DOHH2 (cell line): ENCODE data around the gene NCKAP1.

Experiments used
- EZH2phosphoT487 ChIP-seq: fragments of 200-600 bp; sonication (generic); IDR thresholded peaks from 2 replicates; pipeline ENCODE4 v1.6.1; 2017; ENCODE audit warnings: borderline replicate concordance, mild to moderate bottlenecking, antibody characterized with exemption, low read length, moderate library complexity, mixed read lengths
- TF ChIP-seq, protein P1 (sequence below): fragments of 200-600 bp; sonication (generic); IDR thresholded peaks from one replicate; pipeline ENCODE4 v1.5.1; 2014; ENCODE audit warnings: antibody characterized with exemption, mild to moderate bottlenecking, low read depth, low read length; ENCODE audit not compliant: poor library complexity, severe bottlenecking

DNA sequence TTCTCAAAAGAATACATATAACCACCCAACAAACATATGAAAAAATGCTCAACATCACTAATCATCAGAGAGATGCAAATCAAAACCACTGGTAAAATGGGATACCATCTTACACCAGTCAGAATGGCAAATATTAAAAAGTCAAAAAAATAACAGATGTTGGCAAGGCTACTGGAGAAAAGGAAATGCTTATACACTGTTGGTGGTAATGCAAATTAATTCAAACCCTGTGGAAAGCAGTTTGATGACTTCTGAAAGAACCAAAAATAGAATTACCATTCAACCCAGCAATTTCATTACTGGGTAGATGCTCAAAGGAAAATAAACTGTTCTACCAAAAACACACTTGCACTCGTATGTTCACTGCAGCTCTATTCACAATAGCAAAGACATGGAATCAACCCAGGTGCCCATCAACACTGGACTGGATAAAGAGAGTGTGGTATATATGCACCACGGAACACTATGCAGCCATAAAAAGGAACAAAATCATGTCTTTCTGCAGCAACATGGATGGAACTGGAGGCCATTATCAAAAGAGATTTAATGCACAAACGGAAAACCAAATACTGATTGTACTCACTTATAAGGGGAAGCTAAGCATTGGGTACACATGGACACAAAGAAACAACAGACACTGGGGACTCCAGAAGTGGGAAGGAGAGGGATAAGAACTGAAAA is 38.8 kb downstream of the NCKAP1 start:
- TF ChIP-seq, protein P1, sequence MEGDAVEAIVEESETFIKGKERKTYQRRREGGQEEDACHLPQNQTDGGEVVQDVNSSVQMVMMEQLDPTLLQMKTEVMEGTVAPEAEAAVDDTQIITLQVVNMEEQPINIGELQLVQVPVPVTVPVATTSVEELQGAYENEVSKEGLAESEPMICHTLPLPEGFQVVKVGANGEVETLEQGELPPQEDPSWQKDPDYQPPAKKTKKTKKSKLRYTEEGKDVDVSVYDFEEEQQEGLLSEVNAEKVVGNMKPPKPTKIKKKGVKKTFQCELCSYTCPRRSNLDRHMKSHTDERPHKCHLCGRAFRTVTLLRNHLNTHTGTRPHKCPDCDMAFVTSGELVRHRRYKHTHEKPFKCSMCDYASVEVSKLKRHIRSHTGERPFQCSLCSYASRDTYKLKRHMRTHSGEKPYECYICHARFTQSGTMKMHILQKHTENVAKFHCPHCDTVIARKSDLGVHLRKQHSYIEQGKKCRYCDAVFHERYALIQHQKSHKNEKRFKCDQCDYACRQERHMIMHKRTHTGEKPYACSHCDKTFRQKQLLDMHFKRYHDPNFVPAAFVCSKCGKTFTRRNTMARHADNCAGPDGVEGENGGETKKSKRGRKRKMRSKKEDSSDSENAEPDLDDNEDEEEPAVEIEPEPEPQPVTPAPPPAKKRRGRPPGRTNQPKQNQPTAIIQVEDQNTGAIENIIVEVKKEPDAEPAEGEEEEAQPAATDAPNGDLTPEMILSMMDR, result no peak
- TF ChIP-seq EZH2phosphoT487, result no peak
